Stimulated activated CD8-positive, alpha-beta memory T cell treated with anti-CD3 and anti-CD28 coated beads, Interleukin-12 subunit alpha, Interleukin-12 subunit beta, amount 100 ng/mL, for 24 hours (primary cell): ENCODE results near the gene TTI1.
A peak's percentile ranks its signal among the peaks of the same experiment; 100 is the strongest.

ENCODE experiments used
- DNase-seq: peaks from one replicate; pipeline ENCODE4 v3.0.0-alpha.2; 2020; ENCODE audit errors: extremely low read depth

Gene TTI1

DNA sequence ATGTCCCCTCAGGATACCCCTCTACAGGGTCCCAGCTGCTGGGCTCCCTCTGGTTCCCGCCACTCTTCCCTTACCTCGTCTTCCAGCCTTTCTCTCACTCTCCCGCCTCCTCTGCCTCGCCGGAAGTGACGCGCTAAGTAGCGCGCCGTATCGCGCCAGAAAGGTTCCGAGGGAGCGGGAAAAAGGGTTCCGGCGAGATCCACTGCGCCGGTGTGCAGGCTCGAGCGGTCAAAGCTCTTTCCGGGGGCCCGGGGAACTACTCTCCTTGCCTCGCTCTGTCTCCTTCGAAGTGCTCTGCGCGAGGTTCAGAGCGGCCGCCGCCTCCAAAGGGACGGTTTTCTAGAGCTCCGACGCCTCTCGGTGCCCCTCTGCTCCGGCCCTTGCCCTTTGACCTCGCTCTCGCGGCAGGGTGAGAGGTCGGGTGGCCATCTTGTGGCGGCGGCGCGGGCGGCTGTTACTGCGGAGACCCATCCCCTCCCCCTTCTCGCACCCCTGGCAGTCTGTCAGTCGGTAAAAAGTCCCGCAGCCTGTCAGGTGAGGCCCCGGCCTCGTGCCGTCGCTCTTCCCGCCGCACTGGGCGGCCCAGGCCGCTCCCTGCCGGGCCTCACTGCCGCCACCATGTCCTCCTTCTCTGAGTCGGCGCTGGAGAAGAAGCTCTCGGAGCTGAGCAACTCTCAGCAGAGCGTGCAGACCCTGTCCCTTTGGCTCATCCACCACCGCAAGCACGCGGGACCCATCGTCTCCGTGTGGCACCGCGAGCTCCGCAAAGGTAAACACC lies at the start of gene TTI1, which contains the start of gene RPRD1B:
Gene TTI1 (minus strand): TSS at position 127 of the 778 bp plus-strand sequence. CDS start 19,640 bp downstream, outside the sequence.
Gene RPRD1B (plus strand): TSS at position 417 of the 778 bp plus-strand sequence. CDS start 202 bp downstream, at position 619.
- peak; percentile 76 for DNase-seq

DNA sequence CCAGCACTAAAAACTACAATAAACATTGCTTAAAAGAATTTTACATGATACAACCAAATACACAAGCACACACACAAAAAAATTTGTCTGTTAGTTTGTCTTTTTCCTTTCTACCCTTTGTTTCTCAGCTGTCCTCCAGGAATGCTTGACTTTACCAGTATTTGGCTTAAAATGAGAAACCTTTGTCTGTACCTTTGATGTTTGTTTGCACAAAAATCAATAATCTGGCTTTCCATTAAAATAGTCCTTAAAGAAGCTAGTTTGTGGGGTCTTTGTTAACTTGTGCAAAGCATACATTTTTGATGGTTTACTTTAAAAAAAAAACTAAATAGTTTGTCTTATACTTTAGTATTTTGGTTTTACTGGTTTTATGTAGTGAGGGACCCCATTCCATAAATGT lies 49.6 kb upstream of the TTI1 start:
- no peak for DNase-seq

DNA sequence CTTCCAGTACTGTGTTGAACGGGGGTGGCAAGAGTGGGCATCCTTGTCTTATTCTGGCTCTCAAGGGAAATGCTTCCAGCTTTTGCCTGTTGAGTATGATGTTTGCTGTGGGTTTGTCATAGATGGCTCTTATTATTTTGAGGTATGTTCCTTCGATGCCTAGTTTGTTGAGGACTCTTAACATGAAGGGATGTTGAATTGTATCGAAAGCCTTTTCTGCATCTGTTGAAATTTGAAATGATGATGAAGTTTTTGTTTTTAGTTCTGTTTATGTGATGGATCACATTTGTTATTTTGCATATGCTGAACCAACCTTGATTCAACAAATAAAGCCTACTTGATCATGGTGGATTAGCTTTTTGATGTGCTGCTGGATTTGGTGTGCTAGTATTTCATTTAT lies 48.3 kb upstream of the TTI1 start:
- DNase-seq = no peak

DNA sequence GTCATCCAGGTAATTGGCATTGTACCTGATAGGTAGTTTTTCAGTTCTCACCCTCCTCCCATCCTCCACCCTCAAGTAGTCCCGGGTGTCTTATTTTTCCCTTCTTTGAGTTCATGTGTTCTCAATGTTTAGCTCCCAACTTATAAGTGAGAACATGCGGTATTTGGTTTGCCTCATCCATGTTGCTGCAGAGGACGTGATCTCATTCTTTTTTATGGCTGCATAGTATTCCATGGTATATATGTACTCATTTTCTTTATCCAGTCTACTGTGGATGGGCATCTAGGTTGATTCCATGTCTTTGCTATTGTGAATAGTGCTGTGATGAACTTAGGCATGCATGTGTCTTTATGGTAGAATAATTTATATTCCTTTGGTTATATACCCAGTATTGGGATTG lies 46.1 kb upstream of the TTI1 start:
- no peak for DNase-seq

DNA sequence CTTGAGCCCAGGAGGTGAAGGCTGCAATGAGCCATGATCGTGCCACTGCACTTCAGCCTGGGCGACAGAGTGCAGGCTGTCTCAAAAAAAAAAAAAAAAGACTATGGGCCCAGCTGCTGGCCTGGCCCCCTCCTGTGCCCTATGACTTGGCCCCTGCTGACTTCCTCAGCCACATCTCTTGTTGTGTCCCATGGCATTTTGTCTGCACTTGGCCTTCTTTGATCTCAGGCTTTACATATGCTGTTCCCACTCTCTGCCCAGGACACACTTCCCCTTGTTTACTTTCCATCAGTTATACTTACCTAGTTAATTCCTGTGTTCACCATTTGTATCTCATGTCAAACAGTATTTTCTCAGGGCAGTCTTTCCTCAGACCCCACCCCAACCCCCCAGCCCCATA lies 44.8 kb upstream of the TTI1 start:
- no peak for DNase-seq

DNA sequence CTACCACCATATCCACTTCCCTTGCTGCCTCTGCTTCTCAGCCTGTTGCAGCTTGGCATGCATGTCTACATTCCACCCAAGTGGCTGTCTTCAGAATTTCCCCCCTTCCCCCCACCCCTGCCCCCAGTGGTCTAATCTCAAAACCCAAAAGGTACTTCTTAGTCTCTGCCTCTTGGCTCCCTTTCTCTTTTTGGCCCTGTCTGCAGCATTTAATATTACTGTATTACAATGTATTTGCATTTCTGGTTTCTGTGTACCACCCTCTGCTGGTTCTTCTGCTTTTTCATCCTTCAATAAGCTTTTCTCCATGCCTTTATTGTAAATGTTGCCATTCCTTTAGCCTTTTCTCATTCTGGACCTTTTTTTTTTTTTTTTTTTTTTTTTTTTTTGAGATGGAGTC lies 43.3 kb upstream of the TTI1 start:
- no peak for DNase-seq

DNA sequence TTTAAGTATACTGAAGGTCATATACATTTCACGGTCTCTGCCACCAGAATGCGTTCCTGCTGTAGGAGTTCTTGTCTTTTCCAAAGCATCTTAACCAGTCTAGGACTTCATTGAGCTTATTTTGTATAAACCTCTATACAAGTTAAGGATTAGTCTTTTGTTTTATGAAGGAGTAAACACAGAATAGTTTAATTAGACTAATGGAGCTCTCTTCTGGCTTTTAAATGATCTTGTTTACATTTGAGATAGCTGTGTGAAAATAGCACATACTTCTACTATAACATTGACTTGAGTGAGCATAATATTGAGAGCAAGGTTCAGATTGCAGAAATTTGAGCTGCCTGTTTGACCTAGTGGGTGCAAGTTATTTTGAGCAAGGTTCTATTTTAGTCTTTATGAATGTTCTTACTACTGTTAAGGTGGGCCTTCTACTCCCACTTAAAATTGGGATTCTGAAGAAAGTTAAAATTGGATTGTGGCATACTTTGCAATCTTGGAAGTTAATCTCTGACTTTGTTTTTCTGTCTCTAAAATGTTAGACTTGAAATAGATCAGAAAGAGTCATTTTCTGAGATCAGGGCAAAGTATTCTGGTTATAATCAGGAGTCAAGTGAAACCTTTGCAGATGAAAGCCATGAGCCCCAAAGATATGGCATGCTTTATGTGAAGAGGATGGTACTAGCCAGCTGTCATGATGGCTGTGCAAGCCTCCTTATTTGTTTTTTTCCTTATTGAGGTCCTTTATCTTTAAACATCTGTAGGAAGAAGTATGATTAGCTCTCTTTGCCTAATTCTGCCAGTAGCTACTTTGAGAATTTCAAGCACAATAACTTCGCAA lies 42.1 kb upstream of the TTI1 start:
- no peak for DNase-seq

DNA sequence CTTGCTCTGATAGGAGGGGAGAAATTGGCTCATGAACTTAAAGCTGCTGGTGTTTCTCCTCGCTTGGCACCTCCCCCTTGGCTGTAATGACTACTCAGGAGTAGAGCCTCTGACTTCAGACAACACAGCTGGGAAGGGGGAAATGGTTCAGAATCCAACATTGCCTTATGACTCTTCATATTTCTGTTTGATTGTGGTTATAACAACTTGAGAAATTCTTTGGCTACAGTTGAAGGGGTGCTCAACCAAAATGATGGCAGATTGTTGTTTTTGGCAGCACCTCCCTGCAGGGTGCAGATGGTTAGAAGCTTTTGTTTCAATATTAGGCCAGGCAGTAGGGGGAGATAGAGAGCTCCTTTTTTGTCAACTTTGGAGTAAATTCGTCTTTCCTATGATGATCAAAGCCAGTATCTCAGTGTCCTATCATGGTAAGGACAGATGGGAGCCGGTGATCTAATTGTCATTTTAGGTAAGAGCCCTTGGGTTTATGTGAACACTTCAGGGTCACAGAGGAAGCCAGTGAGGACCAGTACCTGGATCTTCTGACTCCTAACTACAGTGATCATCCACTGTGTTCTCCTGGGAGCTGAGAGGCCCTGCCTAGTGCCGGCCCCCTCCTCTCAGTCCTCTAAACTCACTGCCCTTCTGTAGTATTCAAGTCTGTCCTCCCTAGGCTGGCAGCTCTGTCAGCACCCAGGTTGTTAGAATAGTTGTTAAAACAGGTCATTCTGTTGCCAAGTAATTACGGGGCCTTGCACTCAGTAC lies 40.2 kb upstream of the TTI1 start:
- no peak for DNase-seq

DNA sequence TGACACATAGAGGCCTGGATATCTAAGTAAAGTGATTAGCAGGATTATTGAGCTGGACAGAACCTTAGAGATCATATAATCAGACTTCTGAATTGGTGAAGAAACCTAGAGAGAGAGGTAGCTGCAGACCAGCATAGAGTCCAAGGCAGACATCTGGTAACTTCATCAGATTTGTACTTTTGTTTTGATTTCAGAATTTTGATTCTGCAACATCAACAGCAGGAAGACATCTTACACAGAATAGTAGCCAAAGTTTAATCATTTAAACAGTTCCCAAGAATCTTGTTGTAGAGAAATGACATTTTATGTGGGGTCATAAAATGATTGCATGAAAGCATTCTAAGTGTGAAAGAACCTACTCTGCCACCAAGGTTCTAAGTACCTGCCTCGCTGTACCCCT lies 39.6 kb upstream of the TTI1 start:
- DNase-seq = no peak

DNA sequence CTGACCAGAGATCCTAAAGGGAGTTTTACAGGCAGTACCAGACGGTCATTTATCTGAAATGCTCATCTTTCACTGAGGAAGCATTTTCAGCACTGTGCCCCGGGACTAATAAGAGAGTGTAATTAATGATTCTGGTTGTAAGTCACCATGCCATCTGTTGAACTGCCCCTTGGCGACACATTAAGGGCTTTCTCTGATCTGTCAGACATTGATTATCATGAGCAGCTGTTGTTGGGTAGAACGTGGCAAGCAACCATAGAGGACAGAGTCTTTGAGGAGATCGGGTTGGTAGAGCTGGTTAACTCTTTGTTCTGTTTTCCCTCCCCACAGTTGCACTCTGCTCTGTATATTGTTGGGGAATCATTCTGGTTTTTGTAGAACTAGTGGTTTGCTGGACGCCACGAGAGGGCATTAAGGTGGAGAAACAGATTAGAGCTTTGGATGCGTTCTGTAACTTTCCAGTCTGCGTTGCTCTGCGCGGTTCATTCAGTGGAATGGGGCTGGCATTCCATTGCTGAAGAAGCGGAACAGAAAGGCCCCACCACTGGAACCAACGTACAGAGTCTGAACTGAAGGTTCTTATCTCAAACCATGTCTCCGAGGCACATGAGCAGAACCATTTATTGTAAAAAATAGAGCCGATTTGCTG lies 34.6 kb upstream of the TTI1 start:
- DNase-seq = no peak

DNA sequence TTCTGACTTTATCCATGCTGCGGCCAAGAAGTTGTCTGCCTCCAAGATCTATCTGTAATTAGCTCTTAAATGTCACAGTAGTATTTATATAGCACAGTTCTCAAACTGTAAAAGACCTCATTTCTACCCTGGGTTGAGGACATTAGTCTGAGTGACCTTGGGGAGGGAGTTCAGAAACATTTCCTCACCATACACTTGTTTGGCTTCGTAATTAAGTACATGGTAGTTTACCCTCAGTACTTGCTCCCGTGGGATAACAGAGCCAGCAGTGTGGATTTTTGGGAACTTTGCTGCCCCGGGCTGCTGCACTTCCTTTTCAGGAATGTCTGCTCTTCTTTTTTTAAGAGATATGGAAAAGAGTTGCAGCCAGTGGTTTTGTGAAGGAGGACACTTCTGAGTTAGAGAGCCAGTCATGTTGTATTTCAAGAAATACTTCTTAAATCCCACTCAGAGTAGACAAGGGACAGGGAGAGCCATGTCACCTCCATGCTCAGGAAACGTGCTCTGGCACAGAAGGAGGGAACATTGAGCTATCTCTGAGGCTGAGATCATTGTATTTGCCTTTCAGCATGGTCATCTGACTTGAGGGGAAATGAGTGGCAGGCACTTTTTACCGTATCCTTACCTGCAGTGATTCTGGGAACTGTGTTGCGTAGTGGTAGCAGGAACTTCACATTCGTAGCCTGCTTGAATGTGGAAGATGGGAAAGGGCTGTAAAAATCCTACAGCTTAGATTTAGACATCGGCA lies 33.9 kb upstream of the TTI1 start:
- no peak for DNase-seq

DNA sequence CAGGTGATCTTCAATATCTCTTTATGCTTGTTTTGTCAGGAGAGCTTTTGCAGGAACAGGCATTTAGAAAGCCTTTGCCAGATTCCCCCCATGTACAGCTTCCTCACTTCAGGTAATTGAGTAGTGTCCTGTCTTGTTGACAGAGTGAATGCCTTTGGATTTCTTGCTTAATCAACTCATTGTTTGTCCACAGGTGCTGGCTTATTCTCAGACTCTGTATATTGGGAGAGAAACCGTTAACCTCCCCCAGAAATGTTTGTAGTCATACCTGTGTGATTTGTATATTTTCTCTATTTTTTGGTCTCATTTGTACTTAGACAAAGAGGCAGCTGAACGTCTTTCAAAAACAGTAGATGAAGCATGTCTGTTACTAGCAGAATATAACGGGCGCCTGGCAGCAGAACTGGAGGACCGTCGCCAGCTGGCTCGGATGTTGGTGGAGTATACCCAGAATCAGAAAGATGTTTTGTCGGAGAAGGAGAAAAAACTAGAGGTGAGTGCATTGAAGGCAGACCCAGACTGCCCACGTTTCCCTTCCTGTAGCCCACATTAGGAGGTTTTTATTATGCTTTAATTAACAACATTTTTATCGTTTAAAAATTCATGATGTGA lies 32.6 kb upstream of the TTI1 start:
- no peak for DNase-seq

DNA sequence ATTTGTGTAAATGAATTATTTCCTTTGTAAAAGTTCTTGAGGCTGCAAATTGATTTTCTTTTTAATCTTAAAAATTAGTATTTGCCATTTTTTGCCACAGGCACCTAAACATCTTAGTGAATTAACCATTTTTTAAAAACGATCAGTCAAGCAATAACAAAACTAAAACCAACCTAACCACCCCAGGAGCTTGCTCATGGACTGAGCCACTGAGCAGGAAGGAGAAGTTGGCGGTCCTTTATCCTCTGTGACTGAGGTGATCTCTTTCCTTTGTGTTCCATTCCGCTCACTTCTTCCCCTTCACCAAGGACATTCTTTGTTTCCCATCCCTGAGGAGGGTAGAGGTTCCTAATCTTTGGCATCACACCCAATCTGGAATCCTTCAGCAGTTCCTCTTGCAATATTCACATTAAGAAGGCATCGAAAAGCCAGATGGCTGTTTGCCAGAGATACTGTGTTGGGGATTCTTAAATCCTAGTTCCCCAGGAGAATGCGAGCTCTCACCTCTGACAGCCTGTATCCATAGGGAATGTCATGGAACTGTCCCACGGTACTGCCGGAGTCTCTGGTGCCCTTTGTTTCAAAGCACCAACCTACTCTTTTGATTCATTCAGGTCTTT lies 30.8 kb upstream of the TTI1 start:
- DNase-seq = no peak

DNA sequence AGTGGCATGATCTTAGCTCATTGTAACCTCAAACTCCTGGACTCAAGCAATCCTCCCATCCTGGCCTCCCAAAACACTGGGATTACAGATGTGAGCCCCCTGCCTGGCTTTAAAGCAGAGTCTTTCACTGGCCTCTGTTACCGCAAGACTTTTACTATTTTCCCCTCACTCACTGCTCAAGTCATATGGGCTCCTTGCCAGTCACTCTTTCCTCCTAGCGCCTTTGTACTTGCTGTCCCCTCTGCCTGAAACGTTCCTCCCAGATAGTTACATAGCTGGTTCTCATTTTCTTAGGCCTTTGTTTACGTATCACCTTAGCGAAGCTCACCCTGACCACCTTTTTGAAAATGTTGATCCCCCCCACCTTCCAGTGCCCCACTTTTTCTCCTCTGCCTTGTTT lies 29.6 kb upstream of the TTI1 start:
- no peak for DNase-seq

DNA sequence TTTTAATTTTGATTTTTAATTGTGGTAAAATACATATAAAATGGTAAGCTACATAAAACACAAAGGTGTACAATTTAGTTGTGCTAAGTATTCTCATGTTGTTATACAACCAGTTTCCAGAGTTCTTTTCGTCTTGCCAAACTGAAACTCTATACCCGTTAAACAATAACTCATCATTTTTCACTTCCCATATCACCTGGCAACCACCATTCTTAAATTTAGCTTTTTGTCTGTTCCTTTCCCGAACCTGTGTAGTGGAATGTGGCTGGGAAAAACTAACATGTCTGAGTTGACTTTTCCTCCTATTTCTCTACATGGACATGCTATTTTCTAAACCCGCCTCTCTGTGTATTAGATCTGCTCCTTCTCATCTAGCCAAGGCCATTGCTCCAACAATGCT lies 27.9 kb upstream of the TTI1 start:
- DNase-seq = no peak

DNA sequence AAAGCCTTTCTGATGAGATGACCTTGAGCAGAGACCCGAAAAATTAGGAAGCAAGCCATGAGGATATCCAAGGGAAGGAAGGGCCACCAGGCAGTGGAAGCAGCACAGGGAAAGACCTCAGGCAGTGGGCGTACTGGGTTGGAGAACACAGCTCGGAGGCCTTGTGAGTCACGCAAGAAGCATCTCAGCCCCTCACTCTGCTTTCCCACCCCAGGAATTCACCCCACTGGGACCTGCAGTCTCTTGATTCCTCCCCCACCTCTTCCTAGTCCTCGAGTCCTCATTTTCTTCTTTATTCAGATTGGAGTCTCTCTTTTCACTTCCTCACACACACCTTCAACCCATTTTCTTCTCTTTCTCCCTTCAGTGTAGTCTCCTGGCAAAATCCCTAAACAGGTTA lies 27.3 kb upstream of the TTI1 start:
- no peak for DNase-seq

DNA sequence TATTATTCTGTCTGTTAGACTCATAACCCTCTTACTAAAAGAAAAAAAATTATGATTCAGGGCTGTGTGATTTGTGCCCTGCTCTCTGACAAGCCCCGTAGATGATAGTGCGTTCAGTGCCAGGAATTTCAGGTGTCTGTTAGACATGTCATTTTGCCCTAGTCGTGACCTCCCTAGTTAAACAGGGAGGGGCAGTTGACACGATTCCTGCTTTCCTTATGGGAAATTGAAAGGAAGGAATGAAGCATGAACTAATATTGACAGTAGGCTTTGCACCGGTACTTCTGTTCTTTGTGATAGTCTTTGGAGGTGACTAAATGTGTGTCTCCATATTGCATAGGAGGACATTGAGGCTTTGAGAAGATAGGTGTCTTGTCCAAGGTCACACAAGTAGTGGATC lies 26.6 kb upstream of the TTI1 start:
- DNase-seq = no peak

DNA sequence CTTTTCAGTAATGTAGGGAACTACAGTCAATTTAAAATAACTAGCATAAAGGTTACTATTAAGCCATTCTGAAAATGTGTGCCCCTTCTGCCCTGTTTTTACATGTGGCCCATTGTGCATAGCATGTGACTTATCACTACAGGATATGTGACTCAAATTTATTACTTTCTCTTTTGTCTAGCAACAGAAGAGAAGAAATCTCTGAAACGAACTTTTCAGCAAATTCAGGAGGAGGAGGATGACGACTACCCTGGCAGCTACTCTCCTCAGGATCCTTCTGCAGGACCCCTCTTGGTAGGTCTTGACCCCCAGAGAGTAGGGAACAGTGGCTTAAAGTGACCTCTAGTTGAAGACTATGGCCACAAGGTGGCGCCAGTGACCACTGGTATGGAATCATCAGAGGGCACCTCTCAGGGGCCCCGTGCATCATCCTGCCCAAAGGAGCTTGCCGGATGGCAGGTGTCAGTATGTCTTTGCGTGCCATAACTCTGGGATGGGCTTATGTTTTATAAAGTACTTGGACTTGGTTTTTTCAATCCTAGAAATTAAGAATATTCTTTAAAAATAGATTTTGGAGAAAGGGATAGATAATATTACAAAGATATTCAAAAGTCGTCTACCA lies 24.2 kb upstream of the TTI1 start:
- DNase-seq = no peak

DNA sequence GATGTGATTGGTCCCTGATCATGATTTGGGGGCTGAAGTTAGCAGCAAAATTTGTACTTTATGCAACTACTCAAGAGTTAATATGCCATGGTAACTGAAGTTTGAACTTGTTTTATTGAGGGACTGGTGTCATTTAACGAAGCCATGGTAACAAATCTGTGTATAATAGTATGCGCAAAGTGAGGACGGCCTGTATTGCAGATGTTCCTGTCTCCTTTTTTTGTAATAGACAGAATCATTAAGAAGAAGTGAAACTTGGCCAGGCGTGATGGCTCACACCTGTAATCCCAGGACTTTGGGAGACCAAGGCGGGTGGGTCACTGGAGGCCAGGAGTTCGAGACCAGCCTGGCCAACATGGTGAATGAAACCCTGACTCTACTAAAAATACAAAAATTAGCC lies 22.6 kb upstream of the TTI1 start:
- no peak for DNase-seq

DNA sequence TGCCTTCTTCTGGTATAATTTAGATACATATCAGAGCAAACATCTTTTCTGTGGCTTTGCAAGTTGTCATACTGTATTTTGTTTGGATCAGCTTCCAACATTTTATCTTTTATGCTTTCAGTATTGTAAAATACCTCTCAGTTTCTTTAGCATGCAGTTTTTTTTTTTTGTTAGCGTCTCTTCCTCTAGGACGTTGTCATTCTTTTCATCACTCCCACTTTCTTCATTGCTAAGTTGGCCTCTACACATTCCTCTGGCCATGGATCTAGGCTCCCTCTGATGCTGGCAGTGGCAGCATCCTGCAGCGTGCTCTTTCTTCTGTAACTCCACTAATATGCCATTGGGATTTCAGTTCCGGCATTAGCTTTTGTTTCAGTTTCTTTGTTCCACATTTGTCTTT lies 22.0 kb upstream of the TTI1 start:
- no peak for DNase-seq
